ENCODE measurements around the gene FOXP1.

DNA sequence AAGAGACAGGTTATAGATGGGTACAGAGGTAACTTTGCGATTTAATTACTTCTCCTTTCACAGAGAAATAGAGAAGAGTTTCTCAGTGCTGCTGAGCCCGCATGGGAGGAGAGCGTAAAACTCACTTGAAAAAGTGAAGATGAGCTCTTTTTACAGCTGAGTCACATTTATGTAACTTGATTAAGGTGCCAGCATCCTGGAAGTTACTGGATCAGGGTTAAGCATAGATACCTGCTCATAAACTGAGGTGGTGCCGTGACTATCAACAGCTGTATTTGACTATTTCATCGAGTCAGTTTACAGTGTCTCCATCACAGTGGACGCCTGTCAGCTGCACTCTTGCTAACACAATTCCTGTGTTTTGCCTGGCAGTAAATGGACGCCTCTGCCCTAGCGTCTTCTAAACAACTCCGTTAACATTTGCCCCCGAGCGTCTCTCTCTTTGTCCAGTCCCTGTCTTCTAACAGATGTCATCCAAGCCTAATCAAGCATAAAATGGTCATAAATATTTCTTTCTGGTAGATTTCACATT lies 414.6 kb downstream of the FOXP1 start:
- TF ChIP-seq, protein P1, sequence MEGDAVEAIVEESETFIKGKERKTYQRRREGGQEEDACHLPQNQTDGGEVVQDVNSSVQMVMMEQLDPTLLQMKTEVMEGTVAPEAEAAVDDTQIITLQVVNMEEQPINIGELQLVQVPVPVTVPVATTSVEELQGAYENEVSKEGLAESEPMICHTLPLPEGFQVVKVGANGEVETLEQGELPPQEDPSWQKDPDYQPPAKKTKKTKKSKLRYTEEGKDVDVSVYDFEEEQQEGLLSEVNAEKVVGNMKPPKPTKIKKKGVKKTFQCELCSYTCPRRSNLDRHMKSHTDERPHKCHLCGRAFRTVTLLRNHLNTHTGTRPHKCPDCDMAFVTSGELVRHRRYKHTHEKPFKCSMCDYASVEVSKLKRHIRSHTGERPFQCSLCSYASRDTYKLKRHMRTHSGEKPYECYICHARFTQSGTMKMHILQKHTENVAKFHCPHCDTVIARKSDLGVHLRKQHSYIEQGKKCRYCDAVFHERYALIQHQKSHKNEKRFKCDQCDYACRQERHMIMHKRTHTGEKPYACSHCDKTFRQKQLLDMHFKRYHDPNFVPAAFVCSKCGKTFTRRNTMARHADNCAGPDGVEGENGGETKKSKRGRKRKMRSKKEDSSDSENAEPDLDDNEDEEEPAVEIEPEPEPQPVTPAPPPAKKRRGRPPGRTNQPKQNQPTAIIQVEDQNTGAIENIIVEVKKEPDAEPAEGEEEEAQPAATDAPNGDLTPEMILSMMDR (IDR thresholded peaks at IDR 0.05; ENCODE audit: insufficient read depth, low read length, poor library complexity, severe bottlenecking) = no peak
- TF ChIP-seq EZH2phosphoT487 (conservative IDR thresholded peaks at IDR 0.05; ENCODE audit: low read length) = no peak

Measured in SU-DHL-6 (cell line).